AG08395 (cell line): Measurements from ENCODE around the gene SENP6.
A peak's percentile ranks its signal among the peaks of the same experiment; 100 is the strongest.
"Not testable (repeated sequence)": the region's sequence is repeated elsewhere in the genome, so short reads cannot be mapped to it uniquely, and the experiment has no call there.

Source experiments
- DNase-seq: peaks from one replicate; pipeline ENCODE4 v3.0.0; 2012; ENCODE audit warnings: mixed read lengths, low spot score

SENP6 gene, protein sequence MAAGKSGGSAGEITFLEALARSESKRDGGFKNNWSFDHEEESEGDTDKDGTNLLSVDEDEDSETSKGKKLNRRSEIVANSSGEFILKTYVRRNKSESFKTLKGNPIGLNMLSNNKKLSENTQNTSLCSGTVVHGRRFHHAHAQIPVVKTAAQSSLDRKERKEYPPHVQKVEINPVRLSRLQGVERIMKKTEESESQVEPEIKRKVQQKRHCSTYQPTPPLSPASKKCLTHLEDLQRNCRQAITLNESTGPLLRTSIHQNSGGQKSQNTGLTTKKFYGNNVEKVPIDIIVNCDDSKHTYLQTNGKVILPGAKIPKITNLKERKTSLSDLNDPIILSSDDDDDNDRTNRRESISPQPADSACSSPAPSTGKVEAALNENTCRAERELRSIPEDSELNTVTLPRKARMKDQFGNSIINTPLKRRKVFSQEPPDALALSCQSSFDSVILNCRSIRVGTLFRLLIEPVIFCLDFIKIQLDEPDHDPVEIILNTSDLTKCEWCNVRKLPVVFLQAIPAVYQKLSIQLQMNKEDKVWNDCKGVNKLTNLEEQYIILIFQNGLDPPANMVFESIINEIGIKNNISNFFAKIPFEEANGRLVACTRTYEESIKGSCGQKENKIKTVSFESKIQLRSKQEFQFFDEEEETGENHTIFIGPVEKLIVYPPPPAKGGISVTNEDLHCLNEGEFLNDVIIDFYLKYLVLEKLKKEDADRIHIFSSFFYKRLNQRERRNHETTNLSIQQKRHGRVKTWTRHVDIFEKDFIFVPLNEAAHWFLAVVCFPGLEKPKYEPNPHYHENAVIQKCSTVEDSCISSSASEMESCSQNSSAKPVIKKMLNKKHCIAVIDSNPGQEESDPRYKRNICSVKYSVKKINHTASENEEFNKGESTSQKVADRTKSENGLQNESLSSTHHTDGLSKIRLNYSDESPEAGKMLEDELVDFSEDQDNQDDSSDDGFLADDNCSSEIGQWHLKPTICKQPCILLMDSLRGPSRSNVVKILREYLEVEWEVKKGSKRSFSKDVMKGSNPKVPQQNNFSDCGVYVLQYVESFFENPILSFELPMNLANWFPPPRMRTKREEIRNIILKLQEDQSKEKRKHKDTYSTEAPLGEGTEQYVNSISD

GRCh38 chr6:75601304-75602245 is at the start of gene SENP6:
Gene SENP6, plus strand, starts transcription at chr6:75601880. Its CDS starts 645 bp downstream, at chr6:75602525.
- DNase-seq, result peak; percentile 81

DNA sequence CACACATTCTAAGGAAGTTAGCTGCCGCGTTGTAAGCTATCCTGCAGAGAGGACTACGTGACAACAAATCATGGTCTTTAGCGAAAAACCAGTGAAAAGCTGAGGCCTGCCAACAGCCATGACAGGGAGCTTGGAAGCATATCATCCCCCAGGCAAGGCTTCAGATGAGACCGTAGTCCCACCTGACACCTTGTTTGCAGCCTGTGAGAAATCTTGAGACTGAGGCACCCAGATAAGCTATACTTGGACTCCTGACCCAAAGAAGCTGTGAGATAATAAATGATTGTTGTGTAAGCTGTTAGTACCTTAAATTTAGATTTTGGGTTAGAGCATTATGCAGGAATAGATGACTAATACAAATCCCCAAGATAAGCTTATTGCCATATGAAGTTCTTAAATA is 45.4 kb upstream of the SENP6 start:
- no peak for DNase-seq

GRCh38 chr6:75557068-75557467 is 44.6 kb upstream of the SENP6 start:
- no peak for DNase-seq

- peak; percentile 17 for DNase-seq
Measured at GRCh38 chr6:75563032-75563431, 38.6 kb upstream of the SENP6 start.

GRCh38 chr6:75566137-75566767 is 35.4 kb upstream of the SENP6 start:
- DNase-seq, result no peak

- no peak for DNase-seq
Measured at GRCh38 chr6:75568100-75568499, 33.6 kb upstream of the SENP6 start.

- DNase-seq, result no peak
Measured at GRCh38 chr6:75568965-75569364, 32.7 kb upstream of the SENP6 start.

- DNase-seq, result not testable (repeated sequence)
Measured at GRCh38 chr6:75570671-75571070, 31.0 kb upstream of the SENP6 start.

GRCh38 chr6:75572072-75572471 is 29.6 kb upstream of the SENP6 start:
- no peak for DNase-seq

- DNase-seq, result no peak
Measured at GRCh38 chr6:75579951-75580350, 21.7 kb upstream of the SENP6 start.

DNA sequence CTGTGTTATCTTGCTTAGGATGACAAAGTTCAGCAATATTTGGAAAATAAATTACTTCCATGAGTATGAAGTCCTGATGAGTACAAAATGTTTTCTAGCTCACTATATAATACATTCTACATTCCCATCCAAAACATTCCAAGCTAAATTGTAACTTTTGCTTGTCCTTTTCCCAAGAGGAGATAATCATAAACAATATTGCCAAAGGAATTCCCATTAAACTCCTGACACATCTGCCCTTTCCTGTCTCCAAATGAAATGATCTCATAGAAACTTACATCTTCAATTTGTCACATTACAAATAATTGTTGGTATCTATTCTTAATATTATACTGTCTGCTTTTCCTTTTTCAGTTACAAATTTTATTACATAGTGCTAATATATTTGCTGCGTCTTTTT is 20.4 kb upstream of the SENP6 start:
- no peak for DNase-seq

- not testable (repeated sequence) for DNase-seq
Measured at GRCh38 chr6:75584552-75584951, 17.1 kb upstream of the SENP6 start.

DNA sequence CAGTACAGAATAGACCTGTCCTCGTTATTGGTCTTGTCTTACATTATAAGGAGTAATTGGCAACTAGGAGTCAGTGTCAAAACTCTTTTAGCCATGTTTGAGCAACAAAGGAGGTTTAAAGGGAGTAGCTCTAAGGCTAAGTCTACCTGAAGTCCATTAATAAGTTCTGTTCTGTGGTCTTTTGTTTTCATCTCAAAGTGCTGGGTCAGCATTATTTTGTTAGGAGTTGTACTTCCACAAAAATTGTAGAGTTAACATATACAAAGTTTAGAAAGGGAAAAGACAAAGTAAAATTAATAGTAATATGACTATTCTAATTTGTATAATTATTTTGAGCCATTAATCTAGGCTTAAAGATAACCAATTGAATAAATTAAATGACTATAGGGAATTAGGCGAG is 12.7 kb upstream of the SENP6 start:
- DNase-seq, result no peak

GRCh38 chr6:75590370-75590769 is 11.3 kb upstream of the SENP6 start:
- DNase-seq, result no peak

GRCh38 chr6:75596380-75596779 is 5.3 kb upstream of the SENP6 start:
- not testable (repeated sequence) for DNase-seq

GRCh38 chr6:75600768-75601167 is 912 bp upstream of the SENP6 start:
- DNase-seq, result no peak

DNA sequence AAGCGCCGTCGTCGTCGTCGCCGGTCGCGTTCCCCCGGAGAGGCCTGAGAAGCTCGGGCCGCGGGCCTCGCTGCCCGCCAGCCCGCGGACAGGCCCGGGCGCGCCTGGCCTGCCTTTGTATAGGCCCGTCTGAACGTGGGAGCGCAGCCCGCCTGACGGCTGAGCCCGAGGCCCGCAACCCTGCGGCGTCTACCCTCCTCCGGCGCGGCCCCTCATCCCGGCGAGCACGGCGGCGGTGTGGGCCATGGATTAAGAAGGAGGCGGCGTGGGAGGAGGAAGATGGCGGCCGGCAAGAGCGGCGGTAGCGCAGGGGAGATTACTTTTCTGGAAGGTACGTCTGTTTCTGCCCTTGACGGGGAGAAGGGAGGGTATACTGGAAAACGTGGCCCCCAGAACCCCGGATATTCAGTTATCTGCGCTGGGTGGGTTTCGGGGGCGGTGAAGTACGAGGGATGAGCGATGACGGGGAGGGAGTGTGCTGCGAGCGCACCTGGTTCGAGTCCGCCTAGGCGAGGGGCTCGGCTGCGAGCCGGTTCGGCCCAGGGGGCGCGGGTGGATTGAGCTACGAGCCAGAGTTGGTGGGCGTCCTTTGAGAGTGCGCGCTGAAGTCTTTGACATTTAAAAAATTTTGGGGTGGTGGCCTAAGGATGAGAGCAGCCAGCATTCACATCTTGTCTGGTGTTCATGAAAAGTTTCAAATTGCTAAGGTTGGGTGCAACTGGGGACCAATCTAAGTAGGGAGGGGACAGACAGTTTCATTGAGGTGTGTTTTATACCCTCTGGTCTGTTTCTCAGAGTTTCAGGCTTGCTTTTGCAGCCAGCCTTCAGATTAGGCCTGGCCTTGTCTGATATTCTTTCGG is 796 bp downstream of the SENP6 start:
- peak; percentile 19 for DNase-seq

- no peak for DNase-seq
Measured at GRCh38 chr6:75603106-75603420, 1.4 kb downstream of the SENP6 start.

GRCh38 chr6:75604294-75604693 is 2.6 kb downstream of the SENP6 start:
- no peak for DNase-seq

DNA sequence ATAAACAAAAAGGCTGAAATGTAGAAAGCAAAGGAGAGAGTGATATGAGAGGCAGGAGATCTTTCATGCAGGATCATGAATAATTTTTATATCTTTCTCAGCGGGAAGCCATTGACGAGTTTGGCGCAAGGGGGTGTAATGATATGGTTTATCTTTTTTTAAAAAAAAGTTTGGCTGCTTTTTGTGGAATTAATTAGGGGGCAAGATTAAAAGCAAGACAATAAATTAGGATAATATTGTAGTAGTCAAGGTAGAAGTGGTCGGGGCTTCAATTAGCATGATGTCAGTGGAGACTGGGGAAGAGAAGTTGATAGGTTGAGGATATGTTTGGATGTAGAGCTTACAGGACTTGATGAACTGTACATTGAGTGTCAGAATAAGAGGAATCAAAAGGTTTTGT is 4.0 kb downstream of the SENP6 start:
- DNase-seq, result no peak
